DND-41 (cell line): ENCODE data around the gene CDK5R1.

Experiments
- ATAC-seq: fragments of 200-7000 bp; cut with Tn5 transposase; 3 replicates; pipeline ENCODE4 v1.9.1; 2021; ENCODE audit warnings: low read depth; ENCODE audit not compliant: insufficient read depth
- DNase-seq: peaks from one replicate; pipeline ENCODE4 v3.0.0-alpha.2; 2020
- H2AFZ ChIP-seq: 2 replicates; pipeline ENCODE4 v1.6.0; 2012; ENCODE audit warnings: low read depth, low read length
- H3K27ac ChIP-seq: 2 replicates; pipeline ENCODE4 v1.5.1; 2012; ENCODE audit warnings: low read length, inconsistent platforms
- H3K27me3 ChIP-seq: fragments of 200-600 bp; sonication (generic); 2 replicates; pipeline ENCODE4 v1.6.0; 2012; ENCODE audit warnings: low read length, mild to moderate bottlenecking, inconsistent platforms; ENCODE audit not compliant: insufficient read depth, poor library complexity
- H3K36me3 ChIP-seq: 2 replicates; pipeline ENCODE4 v1.5.1; 2012; ENCODE audit warnings: low read length, inconsistent platforms; ENCODE audit not compliant: insufficient read depth
- H3K4me1 ChIP-seq: 2 replicates; pipeline ENCODE4 v1.5.1; 2012; ENCODE audit warnings: mild to moderate bottlenecking, low read length; ENCODE audit not compliant: insufficient read depth
- H3K4me2 ChIP-seq: 2 replicates; pipeline ENCODE4 v1.6.0; 2012; ENCODE audit warnings: mild to moderate bottlenecking, moderate library complexity, low read length, inconsistent platforms; ENCODE audit not compliant: insufficient read depth
- H3K4me3 ChIP-seq, 2 experiments: fragments of 200-600 bp in 1 of 2; shearing (Covaris generic) in 1 of 2; 2 replicates each; pipeline ENCODE4 v1.5.1; 2012 to 2016; ENCODE audit warnings: inconsistent platforms in 2 of 2, low read length in 2 of 2, mild to moderate bottlenecking in 2 of 2, low read depth in 1 of 2, moderate library complexity in 1 of 2
- H3K79me2 ChIP-seq: 2 replicates; pipeline ENCODE4 v1.6.0; 2012; ENCODE audit warnings: low read length, inconsistent platforms; ENCODE audit not compliant: insufficient read depth
- H3K9ac ChIP-seq: 2 replicates; pipeline ENCODE4 v1.6.0; 2012; ENCODE audit warnings: low read depth, mild to moderate bottlenecking, inconsistent platforms, low read length, moderate library complexity
- H3K9me3 ChIP-seq: 2 replicates; pipeline ENCODE4 v1.5.1; 2012; ENCODE audit warnings: low read length, moderate library complexity, mild to moderate bottlenecking, inconsistent platforms; ENCODE audit not compliant: insufficient read depth, severe bottlenecking
- H4K20me1 ChIP-seq: 2 replicates; pipeline ENCODE4 v1.6.0; 2012; ENCODE audit warnings: low read length; ENCODE audit not compliant: insufficient read depth
- EZH2 ChIP-seq: IDR thresholded peaks from 3 replicates; pipeline ENCODE4 v1.6.1; 2012; ENCODE audit warnings: borderline replicate concordance, low read depth, mild to moderate bottlenecking, moderate library complexity, low read length, inconsistent platforms; ENCODE audit not compliant: severe bottlenecking
- TF ChIP-seq, protein P1 (sequence below): IDR thresholded peaks from 2 replicates; pipeline ENCODE4 v1.5.1; 2012; ENCODE audit warnings: borderline replicate concordance, low read length, moderate library complexity, mild to moderate bottlenecking; ENCODE audit not compliant: poor library complexity, severe bottlenecking; ENCODE audit errors: extremely low read depth

CDK5R1 gene

DNA sequence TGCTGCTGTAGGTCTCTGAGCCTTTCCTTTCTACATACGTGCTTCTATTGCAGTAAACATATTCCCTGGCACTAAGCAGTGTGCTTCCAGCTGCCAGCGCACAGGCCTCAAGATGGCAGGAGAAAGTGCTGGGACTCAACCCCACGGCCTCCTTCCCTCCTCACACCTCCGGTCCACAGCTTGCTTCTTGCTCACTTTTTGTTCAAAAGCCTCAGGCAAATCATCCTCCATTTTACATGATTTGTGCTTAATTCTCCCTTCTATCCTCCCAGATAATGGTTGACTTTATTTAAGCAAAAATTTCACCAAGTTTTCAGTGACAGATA lies 5.4 kb downstream of the CDK5R1 start:
- H3K4me3 ChIP-seq: no peak overlapping the region
- no peak for TF ChIP-seq EZH2
- TF ChIP-seq, protein P1, sequence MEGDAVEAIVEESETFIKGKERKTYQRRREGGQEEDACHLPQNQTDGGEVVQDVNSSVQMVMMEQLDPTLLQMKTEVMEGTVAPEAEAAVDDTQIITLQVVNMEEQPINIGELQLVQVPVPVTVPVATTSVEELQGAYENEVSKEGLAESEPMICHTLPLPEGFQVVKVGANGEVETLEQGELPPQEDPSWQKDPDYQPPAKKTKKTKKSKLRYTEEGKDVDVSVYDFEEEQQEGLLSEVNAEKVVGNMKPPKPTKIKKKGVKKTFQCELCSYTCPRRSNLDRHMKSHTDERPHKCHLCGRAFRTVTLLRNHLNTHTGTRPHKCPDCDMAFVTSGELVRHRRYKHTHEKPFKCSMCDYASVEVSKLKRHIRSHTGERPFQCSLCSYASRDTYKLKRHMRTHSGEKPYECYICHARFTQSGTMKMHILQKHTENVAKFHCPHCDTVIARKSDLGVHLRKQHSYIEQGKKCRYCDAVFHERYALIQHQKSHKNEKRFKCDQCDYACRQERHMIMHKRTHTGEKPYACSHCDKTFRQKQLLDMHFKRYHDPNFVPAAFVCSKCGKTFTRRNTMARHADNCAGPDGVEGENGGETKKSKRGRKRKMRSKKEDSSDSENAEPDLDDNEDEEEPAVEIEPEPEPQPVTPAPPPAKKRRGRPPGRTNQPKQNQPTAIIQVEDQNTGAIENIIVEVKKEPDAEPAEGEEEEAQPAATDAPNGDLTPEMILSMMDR: no peak
- peaks cover 22% of the 10 kb centered on the region for H3K4me1 ChIP-seq
- H3K36me3 ChIP-seq: peaks cover 24% of the 10 kb centered on the region
- DNase-seq (no peak), ATAC-seq (no peak)
- no peaks in the 10 kb centered on the region for H3K27me3 ChIP-seq
- no peak overlapping the region for H2AFZ ChIP-seq
- H3K27ac ChIP-seq: no peak overlapping the region
- no peak overlapping the region for H3K4me2 ChIP-seq
- H3K9ac ChIP-seq: no peak overlapping the region
- peaks cover 9% of the 10 kb centered on the region; the same call in 1 of the 2 replicates for H3K79me2 ChIP-seq
- peaks cover 20% of the 10 kb centered on the region for H4K20me1 ChIP-seq
- H3K9me3 ChIP-seq: no peaks in the 10 kb centered on the region

- no peaks in the 10 kb centered on the region for H3K27me3 ChIP-seq
- no peaks in the 10 kb centered on the region for H3K9me3 ChIP-seq
- no peak overlapping the region for H3K4me2 ChIP-seq
- H3K79me2 ChIP-seq: peaks cover 4% of the 10 kb centered on the region; the same call in 1 of the 2 replicates
- H2AFZ ChIP-seq: no peak overlapping the region
- no peak overlapping the region for H3K4me3 ChIP-seq
- H3K27ac ChIP-seq: no peak overlapping the region
- H3K4me1 ChIP-seq: peaks cover 17% of the 10 kb centered on the region
- DNase-seq (no peak), ATAC-seq (no peak)
- no peak overlapping the region for H3K9ac ChIP-seq
- H3K36me3 ChIP-seq: peaks cover 23% of the 10 kb centered on the region
- TF ChIP-seq EZH2: no peak
- TF ChIP-seq, protein P1: no peak
- peaks cover 19% of the 10 kb centered on the region for H4K20me1 ChIP-seq
These were observed 6.0 kb downstream of the CDK5R1 start for GRCh38 chr17:32492648-32493289.

DNA sequence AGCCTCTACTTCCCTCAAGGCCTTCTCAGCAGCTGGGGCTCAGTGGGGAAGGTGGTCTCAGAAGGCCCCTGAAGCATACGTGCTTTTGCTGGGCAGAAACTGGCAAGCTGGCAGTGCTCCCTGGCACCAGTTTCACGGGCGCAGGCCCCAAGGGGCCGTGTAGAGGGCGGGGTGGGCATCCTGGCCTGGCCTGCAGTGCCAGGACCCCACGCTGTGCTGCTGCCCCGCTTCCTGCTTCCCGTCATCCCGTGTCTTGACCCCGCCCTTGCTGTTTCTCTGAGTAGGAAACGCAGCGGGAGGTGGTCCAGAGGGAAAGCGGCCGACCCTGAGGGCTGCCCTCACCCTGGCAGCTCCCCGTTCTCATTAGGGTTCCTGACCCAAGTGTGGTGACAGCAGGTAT lies 6.8 kb downstream of the CDK5R1 start:
- Histone ChIP-seq H3K36me3 (peaks cover 15% of the 10 kb centered on the region; the same call in 1 of the 2 replicates), H3K4me2 (no peak overlapping the region), H3K79me2 (no peaks in the 10 kb centered on the region), H3K4me1 (peaks cover 9% of the 10 kb centered on the region), H3K9me3 (no peaks in the 10 kb centered on the region), H3K27ac (no peak overlapping the region), H4K20me1 (peaks cover 11% of the 10 kb centered on the region; the same call in 1 of the 2 replicates), H3K9ac (no peak overlapping the region), H2AFZ (no peak overlapping the region), H3K27me3 (no peaks in the 10 kb centered on the region), H3K4me3 (no peak overlapping the region)
- DNase-seq: no peak
- ATAC-seq: no peak
- TF ChIP-seq EZH2: no peak
- TF ChIP-seq, protein P1: no peak
